ENCODE data around the gene NRG3.

The NRG3 gene

GRCh38 chr10:82544377-82544776 lies 669.4 kb downstream of the NRG3 start:
- no peaks in the 10 kb centered on the region for H3K27me3 ChIP-seq (replicated peaks)

GRCh38 chr10:82551506-82551905 lies 676.5 kb downstream of the NRG3 start:
- no peaks in the 10 kb centered on the region for H3K27me3 ChIP-seq (replicated peaks)
- no peaks in the 10 kb centered on the region for H3K36me3 ChIP-seq (replicated peaks)
- in situ Hi-C loops (cut with HindIII; ENCODE audit: low pct_ligation_motif_present, low sequenced_read_pairs), result no loop called here
- H3K27ac ChIP-seq, result no peak overlapping the region
- no peak for TF ChIP-seq CTCF (IDR thresholded peaks at IDR 0.05; ENCODE audit: low read depth, low read length, missing control alignments)
- no peak overlapping the region for H3K4me3 ChIP-seq (ENCODE audit: low read depth, low read length)
- DNase-seq, result no peak

More at GRCh38 chr10:82544377-82544776, 669.4 kb downstream of the NRG3 start:
- Histone ChIP-seq H3K27ac (no peak overlapping the region), H3K36me3 (replicated peaks) (no peaks in the 10 kb centered on the region), H3K4me3 (ENCODE audit: low read depth, low read length) (no peak overlapping the region)
- DNase-seq, result no peak
- in situ Hi-C loops (cut with HindIII; ENCODE audit: low pct_ligation_motif_present, low sequenced_read_pairs), result no loop called here
- no peak for TF ChIP-seq CTCF (IDR thresholded peaks at IDR 0.05; ENCODE audit: low read depth, low read length, missing control alignments)

- Histone ChIP-seq H3K27me3 (replicated peaks) (no peaks in the 10 kb centered on the region), H3K36me3 (replicated peaks) (no peaks in the 10 kb centered on the region), H3K4me3 (ENCODE audit: low read depth, low read length) (no peak overlapping the region), H3K27ac (no peak overlapping the region)
- TF ChIP-seq CTCF (IDR thresholded peaks at IDR 0.05; ENCODE audit: low read depth, low read length, missing control alignments), result no peak
- DNase-seq, result no peak
- in situ Hi-C loops (cut with HindIII; ENCODE audit: low pct_ligation_motif_present, low sequenced_read_pairs), result no loop called here
These were observed 677.3 kb downstream of the NRG3 start for GRCh38 chr10:82552267-82552666.

GRCh38 chr10:82554381-82554780 lies 679.4 kb downstream of the NRG3 start:
- DNase-seq, result no peak
- TF ChIP-seq CTCF (IDR thresholded peaks at IDR 0.05; ENCODE audit: low read depth, low read length, missing control alignments), result no peak
- Histone ChIP-seq H3K4me3 (ENCODE audit: low read depth, low read length) (no peak overlapping the region), H3K27ac (no peak overlapping the region), H3K27me3 (replicated peaks) (no peaks in the 10 kb centered on the region), H3K36me3 (replicated peaks) (no peaks in the 10 kb centered on the region)
- in situ Hi-C loops (cut with HindIII; ENCODE audit: low pct_ligation_motif_present, low sequenced_read_pairs), result no loop called here

GRCh38 chr10:82558014-82558607 lies 683.1 kb downstream of the NRG3 start:
- no peak for DNase-seq
- no peak overlapping the region for H3K27ac ChIP-seq
- H3K27me3 ChIP-seq (replicated peaks), result no peaks in the 10 kb centered on the region
- H3K36me3 ChIP-seq (replicated peaks), result no peaks in the 10 kb centered on the region
- no peak overlapping the region for H3K4me3 ChIP-seq (ENCODE audit: low read depth, low read length)
- in situ Hi-C loops (cut with HindIII; ENCODE audit: low pct_ligation_motif_present, low sequenced_read_pairs), result no loop called here
- TF ChIP-seq CTCF (IDR thresholded peaks at IDR 0.05; ENCODE audit: low read depth, low read length, missing control alignments), result no peak

Data from brain microvascular endothelial cell (primary cell).